ENCODE measurements around the gene ANKRD49.

ANKRD49 gene

DNA sequence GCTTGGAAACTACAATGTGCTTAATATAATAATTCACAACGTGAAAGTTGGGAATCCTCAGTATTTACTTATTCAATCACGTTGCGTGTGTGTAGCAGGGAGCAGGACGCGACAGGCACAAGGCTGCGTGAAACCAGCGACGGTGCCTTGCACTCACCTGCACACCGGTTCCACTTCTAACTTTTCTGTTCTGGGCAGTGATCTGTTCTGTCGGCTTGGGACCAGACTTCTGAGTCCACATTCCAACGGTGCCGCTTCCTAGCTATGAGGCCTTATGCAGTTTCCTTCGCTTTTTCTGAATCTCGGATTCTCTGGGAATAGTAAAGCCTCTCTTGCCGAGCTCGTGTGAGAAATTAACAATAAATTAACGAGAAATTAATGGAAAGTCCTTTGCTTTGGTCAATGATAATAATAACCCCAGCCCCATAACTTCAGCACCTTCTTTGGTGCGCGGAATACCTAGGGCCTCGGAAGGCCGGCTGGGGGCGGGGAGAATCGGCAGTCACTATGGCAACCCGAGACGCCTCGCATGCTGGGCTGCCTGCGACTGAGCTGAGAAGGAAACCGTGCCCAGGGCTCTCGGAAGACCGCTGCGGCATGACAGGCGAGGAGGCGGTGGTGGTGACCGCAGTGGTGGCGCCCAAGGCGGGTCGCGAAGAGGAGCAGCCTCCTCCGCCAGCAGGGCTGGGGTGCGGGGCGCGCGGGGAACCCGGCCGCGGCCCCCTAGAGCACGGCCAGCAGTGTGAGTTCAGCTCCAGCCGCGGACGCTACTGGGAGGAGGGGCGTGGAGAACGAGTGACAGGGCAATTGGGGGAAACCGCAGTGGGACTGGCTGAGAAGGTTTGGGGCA, 18.4 kb downstream of the ANKRD49 start, which contains the start of gene C11orf97:
Gene C11orf97, plus strand, starts transcription at position 530 of the 850 bp plus-strand sequence. Its CDS starts 68 bp downstream, at position 598.
- DNase-seq = peak; percentile 50

- DNase-seq = peak; percentile 55
Measured at GRCh38 chr11:94513091-94513490, 19.3 kb downstream of the ANKRD49 start.

GRCh38 chr11:94515398-94515797, 21.6 kb downstream of the ANKRD49 start:
- no peak for DNase-seq

DNA sequence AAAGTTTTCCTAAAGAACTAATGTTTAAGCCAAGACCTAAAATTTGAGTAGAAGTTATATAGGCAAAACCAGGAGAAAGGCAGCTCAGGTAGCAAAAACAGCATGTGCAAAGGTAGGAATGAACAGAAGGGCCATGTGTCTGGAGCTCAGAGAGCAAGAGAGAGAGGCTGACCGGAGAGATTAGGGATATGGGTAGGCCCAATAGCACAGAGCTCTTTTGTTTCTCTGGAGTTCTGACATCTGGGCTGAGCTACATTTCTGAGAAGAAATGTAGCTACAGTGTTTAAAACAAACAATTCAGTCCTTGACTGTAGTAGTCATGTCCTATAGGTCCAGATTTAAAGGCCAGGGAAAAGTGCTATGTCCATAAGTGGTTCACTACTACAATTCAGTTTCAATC, 22.9 kb downstream of the ANKRD49 start:
- no peak for DNase-seq

GRCh38 chr11:94518300-94518699, 24.5 kb downstream of the ANKRD49 start:
- DNase-seq = no peak

DNA sequence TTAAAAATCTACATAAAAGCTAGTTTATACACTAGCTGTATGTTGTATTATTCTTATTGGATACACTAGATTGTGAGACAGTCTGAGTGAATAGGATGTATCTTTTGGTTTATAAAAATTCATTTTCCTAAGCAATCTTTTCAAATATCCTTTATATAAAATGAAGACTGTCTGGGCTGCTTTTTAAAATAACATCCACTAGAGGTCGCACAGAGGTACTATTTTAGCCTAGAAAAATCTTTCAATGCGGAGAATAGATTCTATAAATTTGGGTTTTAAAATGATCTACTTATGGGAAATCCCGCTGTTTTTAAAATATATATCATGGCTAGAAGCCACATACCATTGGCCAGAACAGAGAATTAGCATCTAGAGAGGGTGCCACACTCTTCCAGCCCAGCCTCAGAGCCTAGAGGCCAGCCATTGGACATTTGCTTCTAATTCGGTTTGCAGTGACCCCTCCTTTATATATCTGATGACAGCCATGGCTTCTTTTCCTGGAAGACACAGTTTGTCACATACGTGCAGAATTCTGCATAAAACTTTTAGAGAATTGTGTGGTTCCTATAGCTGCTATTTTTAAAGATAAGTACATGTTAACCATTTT, 25.8 kb downstream of the ANKRD49 start:
- DNase-seq = peak; percentile 32

DNA sequence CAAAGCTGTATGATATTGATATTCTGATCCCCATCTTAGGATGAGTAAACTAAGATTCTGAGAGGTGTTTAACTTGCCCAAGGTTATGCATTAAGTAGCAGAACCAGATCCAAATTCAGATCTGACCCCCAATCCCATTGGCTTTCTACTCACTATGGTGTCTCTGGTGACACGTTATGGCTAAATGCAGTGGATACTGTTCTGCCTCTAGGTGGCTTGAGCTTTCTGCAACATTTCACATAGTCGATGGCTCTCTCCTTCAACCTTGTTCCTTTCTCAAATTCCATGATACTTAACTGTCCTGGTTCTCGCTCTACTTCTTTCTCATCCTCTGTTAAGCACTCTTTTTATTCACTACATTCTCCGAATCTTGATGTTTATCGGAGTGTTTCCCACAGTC, 27.9 kb downstream of the ANKRD49 start:
- no peak for DNase-seq

DNA sequence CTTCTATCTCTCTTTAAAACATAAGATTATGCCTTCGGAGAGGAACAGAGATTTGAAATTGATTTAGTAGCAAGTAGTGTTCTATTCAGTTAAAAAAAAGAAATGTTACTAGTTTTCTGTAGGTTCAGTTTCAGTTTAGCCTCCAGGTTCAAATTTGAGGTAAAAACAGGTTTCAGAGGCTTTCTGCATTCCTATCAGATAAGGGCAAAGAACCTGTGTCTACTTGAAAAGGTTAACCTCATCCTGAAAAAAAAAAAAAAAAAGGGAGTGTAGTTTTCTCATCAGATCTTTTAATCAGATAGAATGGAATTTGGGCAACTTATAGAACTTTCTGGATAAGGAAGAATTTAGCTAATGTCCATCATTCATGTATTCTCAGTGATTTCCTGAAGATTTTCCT, 30.6 kb downstream of the ANKRD49 start:
- DNase-seq = no peak

GRCh38 chr11:94525546-94526324, 32.0 kb downstream of the ANKRD49 start:
- peak; percentile 22 for DNase-seq

DNA sequence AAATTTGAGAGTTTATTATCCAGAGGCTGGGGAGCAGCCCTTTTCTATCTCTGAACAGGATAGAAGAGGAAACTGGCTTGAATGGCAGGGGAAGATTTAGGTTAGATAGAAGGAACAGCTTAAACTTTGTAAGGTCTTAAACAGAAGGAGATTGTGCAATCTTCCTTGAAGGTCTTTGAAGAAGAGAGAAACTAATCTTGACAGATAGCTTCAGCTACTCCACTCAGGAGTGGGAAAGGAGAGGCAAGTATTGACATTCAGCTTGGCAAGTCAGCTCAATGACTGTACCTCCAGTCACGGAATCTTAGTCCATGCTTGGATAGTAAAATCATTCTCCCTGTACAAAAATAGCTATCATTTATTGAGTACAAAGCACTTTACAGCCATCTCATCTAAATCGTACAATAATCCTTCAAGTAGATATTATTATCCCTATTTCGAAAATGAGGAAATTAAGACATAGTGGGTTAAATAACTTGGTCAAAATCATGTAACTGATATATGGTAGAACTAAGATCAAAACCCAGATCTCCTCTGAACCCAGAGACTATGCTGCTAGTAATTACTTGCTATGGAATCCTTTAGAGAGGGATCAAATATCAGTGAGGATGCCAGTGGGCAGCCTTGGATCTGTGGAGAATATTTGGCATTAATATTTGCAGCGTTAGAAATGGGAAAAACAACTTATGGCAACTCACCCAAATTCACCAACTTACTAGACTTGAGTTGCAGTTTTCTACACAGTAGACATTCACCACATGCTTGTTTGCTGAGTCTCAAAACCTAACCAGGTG, 33.1 kb downstream of the ANKRD49 start:
- DNase-seq = peak; percentile 23

DNA sequence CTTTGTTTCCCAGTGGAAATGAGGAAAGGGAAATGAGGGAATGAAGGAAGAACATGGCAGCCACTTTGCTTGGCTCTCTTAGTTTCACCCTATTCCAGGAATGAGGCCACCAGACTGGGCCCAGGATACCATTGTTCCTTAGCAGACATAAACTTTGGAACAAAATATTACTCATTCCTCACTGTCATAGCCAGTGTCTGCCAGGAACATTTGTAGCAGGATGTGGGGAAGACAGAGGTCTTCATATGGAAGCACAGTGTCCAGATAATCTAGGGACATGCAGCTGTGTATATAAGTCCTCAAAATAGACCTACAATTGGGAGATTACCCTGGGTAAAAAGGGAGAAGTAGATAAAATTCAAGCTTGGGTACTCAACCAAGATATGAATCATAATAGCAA, 34.8 kb downstream of the ANKRD49 start:
- DNase-seq = no peak

GRCh38 chr11:94532211-94532610, 38.4 kb downstream of the ANKRD49 start:
- DNase-seq = no peak

DNA sequence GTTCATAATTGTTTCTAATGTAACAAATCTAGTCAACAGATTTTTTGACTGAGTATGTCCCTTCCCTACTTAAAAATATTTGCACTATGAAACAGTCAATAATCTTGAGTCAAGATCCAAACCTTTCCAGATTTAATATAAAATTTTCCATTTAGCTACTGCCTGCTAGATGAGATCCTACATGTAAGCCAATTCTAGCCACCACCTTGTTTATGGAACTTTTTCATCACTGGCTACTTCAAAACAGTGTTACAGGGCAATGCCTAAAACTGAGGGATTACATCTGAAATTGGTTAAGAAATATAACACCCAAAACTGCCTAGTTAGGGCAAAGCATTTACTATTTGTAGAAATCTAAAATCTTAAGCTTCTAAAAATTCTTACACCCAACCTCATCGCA, 39.4 kb downstream of the ANKRD49 start:
- no peak for DNase-seq

- DNase-seq = no peak
Measured at GRCh38 chr11:94533696-94534630, 40.2 kb downstream of the ANKRD49 start.

DNA sequence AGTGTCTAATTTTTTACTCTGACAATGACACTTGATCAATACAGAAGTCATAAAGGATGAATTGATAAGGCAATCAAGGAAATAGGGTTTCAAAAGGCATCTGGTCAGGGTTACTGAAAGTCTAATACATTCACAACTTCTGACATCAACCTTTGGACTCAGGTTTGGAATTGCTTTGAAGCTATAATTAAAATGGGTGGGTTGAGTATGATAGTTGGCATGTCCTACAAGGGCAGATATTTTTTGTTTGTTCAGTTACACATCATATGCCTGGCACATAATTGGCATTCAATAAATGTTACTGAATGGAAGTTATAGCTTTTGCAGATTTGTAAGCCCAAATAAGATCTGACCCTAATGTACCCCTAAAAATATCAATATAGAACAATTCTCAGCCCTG, 42.6 kb downstream of the ANKRD49 start:
- no peak for DNase-seq

GRCh38 chr11:94537031-94537600, 43.3 kb downstream of the ANKRD49 start:
- no peak for DNase-seq

- no peak for DNase-seq
Measured at GRCh38 chr11:94539420-94539819, 45.6 kb downstream of the ANKRD49 start.

GRCh38 chr11:94543695-94544645, 50.2 kb downstream of the ANKRD49 start, which contains the start of gene FUT4:
FUT4 (plus strand) TSS chr11:94543921; CDS start chr11:94544134, 213 bp downstream.
- peak; percentile 89 for DNase-seq

DNA sequence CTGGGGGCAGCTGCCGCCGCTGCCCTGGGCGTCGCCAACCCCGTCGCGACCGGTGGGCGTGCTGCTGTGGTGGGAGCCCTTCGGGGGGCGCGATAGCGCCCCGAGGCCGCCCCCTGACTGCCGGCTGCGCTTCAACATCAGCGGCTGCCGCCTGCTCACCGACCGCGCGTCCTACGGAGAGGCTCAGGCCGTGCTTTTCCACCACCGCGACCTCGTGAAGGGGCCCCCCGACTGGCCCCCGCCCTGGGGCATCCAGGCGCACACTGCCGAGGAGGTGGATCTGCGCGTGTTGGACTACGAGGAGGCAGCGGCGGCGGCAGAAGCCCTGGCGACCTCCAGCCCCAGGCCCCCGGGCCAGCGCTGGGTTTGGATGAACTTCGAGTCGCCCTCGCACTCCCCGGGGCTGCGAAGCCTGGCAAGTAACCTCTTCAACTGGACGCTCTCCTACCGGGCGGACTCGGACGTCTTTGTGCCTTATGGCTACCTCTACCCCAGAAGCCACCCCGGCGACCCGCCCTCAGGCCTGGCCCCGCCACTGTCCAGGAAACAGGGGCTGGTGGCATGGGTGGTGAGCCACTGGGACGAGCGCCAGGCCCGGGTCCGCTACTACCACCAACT, 51.0 kb downstream of the ANKRD49 start:
- peak; percentile 63 for DNase-seq

Data from KG1 (cell line).